MCF 10A (cell line): Measurements from ENCODE around the gene GRM1. TPM values are rescaled to one million over a fixed set of nuclear protein-coding genes. Genes with fewer than 3 reads are reported as not detected.

Experiments used
- BruUV-seq: library from RNA; stranded (reverse); fragments of 400-500 nt; replicated peaks from 2 replicates; lab custom pipeline; 2021; lab: Mats Ljungman, UMichigan
- CTCF ChIA-PET: fragments of 300-600 bp; sonication (Branson Sonifier 250); formaldehyde crosslinking; extraction: SDS; loops from one replicate; lab custom pipeline; 2021; ENCODE audit warnings: antibody characterized with exemption, inconsistent platforms; lab: Yijun Ruan, JAX
- POLR2A ChIA-PET: fragments of 300-600, 350-650 bp; sonication (Branson Sonifier 250); formaldehyde crosslinking; extraction: SDS; loops from one replicate; lab custom pipeline; 2020; ENCODE audit warnings: antibody characterized with exemption, inconsistent platforms; lab: Yijun Ruan, JAX
- DNase-seq: peaks from one replicate; pipeline ENCODE4 v3.0.0-alpha.2; 2018; ENCODE audit not compliant: unreplicated experiment
- H3K27ac Mint-ChIP-seq: one replicate; pipeline ENCODE4 v1.8.0; 2022; ENCODE audit warnings: mild to moderate bottlenecking, low read depth, mixed read lengths; ENCODE audit not compliant: unreplicated experiment
- H3K27me3 Mint-ChIP-seq: one replicate; pipeline ENCODE4 v1.8.0; 2022; ENCODE audit warnings: mixed read lengths; ENCODE audit not compliant: insufficient read depth, unreplicated experiment
- H3K36me3 Mint-ChIP-seq: one replicate; pipeline ENCODE4 v1.8.0; 2022; ENCODE audit warnings: mild to moderate bottlenecking, moderate library complexity, mixed read lengths; ENCODE audit not compliant: insufficient read depth, unreplicated experiment
- H3K4me1 Mint-ChIP-seq: one replicate; pipeline ENCODE4 v1.8.0; 2022; ENCODE audit warnings: mixed read lengths; ENCODE audit not compliant: insufficient read depth, unreplicated experiment
- H3K4me3 Mint-ChIP-seq: one replicate; pipeline ENCODE4 v1.8.0; 2022; ENCODE audit warnings: mild to moderate bottlenecking, moderate library complexity, mixed read lengths; ENCODE audit not compliant: unreplicated experiment
- H3K9me3 Mint-ChIP-seq: one replicate; pipeline ENCODE4 v1.8.0; 2022; ENCODE audit warnings: mixed read lengths; ENCODE audit not compliant: unreplicated experiment
- CTCF ChIP-seq: fragments of 200-600 bp; IDR thresholded peaks from one replicate; pipeline ENCODE4 v1.8.0; 2022; ENCODE audit warnings: antibody characterized with exemption, mild to moderate bottlenecking; ENCODE audit not compliant: unreplicated experiment
- intact Hi-C: fragments of 100-400 bp; cut with micrococcal nuclease; formaldehyde crosslinking; loops from 2 replicates; pipeline ENCODE4 v1.14.1; 2022
- total RNA-seq: library from RNA; stranded (reverse); gene quantifications from 2 replicates; pipeline ENCODE4 v1.2.3, GENCODE V29; 2022

The GRM1 gene
- total RNA-seq, 1 experiment from 2014 or later: not detected

DNA sequence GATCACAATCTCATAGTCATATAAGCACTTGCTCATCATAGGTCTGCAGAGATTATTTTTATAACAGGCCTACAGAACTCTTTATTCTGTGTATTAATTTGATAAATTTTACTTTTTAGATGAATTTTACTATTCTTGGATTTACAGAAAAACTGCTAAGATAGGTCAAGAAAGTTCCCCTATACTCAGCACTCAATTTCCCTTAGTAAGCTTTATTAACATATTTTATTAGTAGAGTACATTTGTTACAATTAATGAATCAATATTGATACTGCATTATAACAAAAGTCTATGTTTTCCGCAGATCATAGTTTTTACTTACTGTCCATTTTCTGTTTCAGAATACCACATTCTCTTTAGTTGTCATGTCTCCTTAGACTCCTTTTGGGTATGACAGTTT lies 148.9 kb downstream of the GRM1 start:
- Mint-ChIP-seq H3K4me1 (no peaks in the 10 kb centered on the region), H3K27me3 (peaks cover 22% of the 10 kb centered on the region), H3K9me3 (no peaks in the 10 kb centered on the region), H3K4me3 (no peak overlapping the region), H3K27ac (no peak overlapping the region), H3K36me3 (no peaks in the 10 kb centered on the region)
- no peak for DNase-seq
- POLR2A ChIA-PET: no interaction called here
- no peak for TF ChIP-seq CTCF
- CTCF ChIA-PET: interaction anchor here (1.0 kb wide), 1 partner anchor 8 kb away, joined by 3 read pairs; no protein-coding TSS in a partner anchor
- intact Hi-C loops: no loop called here
- BruUV-seq: no TSS peak

- intact Hi-C loops: no loop called here
- CTCF ChIA-PET: no interaction called here
- H3K9me3 Mint-ChIP-seq: no peaks in the 10 kb centered on the region
Measured at GRCh38 chr6:146183831-146184230, 155.0 kb downstream of the GRM1 start.

DNA sequence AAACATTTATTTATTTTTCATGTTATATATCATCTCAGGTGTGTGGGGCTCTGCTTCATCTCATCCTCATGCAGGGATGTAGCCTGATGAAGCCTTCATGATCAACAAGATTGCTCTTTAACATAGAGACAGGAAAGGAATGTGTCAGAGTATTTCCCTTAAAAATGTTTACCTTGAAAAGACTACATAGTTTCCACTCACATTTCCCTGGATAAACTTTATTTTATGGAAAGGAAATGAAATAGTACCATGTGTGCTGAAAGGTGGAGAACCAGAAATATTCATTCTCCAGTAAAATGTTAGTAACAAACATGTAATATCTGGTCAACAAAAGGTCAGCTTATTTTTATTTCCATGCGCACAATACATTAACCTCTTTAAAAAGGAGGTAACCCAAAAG lies 155.8 kb downstream of the GRM1 start:
- DNase-seq: no peak
- no peak for TF ChIP-seq CTCF
- Mint-ChIP-seq H3K36me3 (no peaks in the 10 kb centered on the region), H3K9me3 (no peaks in the 10 kb centered on the region), H3K4me1 (no peaks in the 10 kb centered on the region), H3K27me3 (peaks cover 45% of the 10 kb centered on the region), H3K4me3 (no peak overlapping the region), H3K27ac (no peak overlapping the region)
- no TSS peak for BruUV-seq
- ChIA-PET POLR2A (no interaction called here), CTCF (interaction anchor here (0.6 kb wide), 1 partner anchor 42 kb away, joined by 3 read pairs; no protein-coding TSS in a partner anchor)
- intact Hi-C loops: no loop called here

More at GRCh38 chr6:146183831-146184230, 155.0 kb downstream of the GRM1 start:
- Mint-ChIP-seq H3K4me1 (no peaks in the 10 kb centered on the region), H3K27me3 (peaks cover 45% of the 10 kb centered on the region), H3K36me3 (no peaks in the 10 kb centered on the region), H3K27ac (no peak overlapping the region), H3K4me3 (no peak overlapping the region)
- TF ChIP-seq CTCF: no peak
- no peak for DNase-seq
- POLR2A ChIA-PET: interaction anchor here (0.6 kb wide), 1 partner anchor 40 kb away, joined by 3 read pairs; no protein-coding TSS in a partner anchor
- BruUV-seq: no TSS peak

GRCh38 chr6:146189131-146189530 lies 160.3 kb downstream of the GRM1 start:
- no TSS peak for BruUV-seq
- Mint-ChIP-seq H3K36me3 (no peaks in the 10 kb centered on the region), H3K9me3 (no peaks in the 10 kb centered on the region), H3K27me3 (peaks cover 29% of the 10 kb centered on the region), H3K27ac (no peak overlapping the region), H3K4me1 (no peaks in the 10 kb centered on the region), H3K4me3 (no peak overlapping the region)
- TF ChIP-seq CTCF: no peak
- no peak for DNase-seq
- ChIA-PET CTCF (interaction anchor here (0.6 kb wide), 1 partner anchor 254 kb away, joined by 3 read pairs; no protein-coding TSS in a partner anchor), POLR2A (interaction anchor here (0.6 kb wide), 1 partner anchor 88 kb away, joined by 3 read pairs; no protein-coding TSS in a partner anchor)
- intact Hi-C loops: no loop called here
